ENCODE measurements around the gene ATP6V1F.

- TF ChIP-seq POLR2A (IDR thresholded peaks at IDR 0.05) (no peak), CTCF (IDR thresholded peaks at IDR 0.05) (no peak)
Observed at GRCh38 chr7:128849156-128849515, 13.5 kb upstream of the ATP6V1F start.

All from thyroid gland (tissue), 4 donors.